Panc1 (cell line): Measurements from ENCODE around the gene PRRC2C. TPM values are rescaled to one million over a fixed set of nuclear protein-coding genes. Genes with fewer than 3 reads are reported as not detected.
"Not testable (repeated sequence)": the region's sequence is repeated elsewhere in the genome, so short reads cannot be mapped to it uniquely, and the experiment has no call there.

ENCODE experiments used
- ATAC-seq: fragments of 200-7000 bp; cut with Tn5 transposase; 2 replicates; pipeline ENCODE4 v1.9.1; 2020; ENCODE audit warnings: mild to moderate bottlenecking, moderate library complexity
- BruUV-seq: library from RNA; stranded (reverse); fragments of 400-500 nt; replicated peaks from 2 replicates; lab custom pipeline; 2021; lab: Mats Ljungman, UMichigan
- CTCF ChIA-PET: fragments of 300-600 bp; sonication (Branson Sonifier 250); formaldehyde crosslinking; loops from one replicate; lab custom pipeline; 2022; ENCODE audit warnings: antibody characterized with exemption; lab: Charles Lee
- POLR2A ChIA-PET: fragments of 300-600 bp; sonication (Branson Sonifier 250); formaldehyde crosslinking; loops from one replicate; lab custom pipeline; 2022; ENCODE audit warnings: antibody characterized with exemption; lab: Charles Lee
- DNase-seq: peaks from one replicate; pipeline ENCODE4 v3.0.0-alpha.2; 2010; ENCODE audit warnings: low read depth, low spot score
- H3K27ac ChIP-seq: 2 replicates; pipeline ENCODE4 v1.5.1; 2011; ENCODE audit warnings: mild to moderate bottlenecking, low read length, inconsistent platforms
- H3K27me3 ChIP-seq: fragments of 200-500 bp; sonication (Bioruptor generic); 2 replicates; pipeline ENCODE4 v1.6.0; 2014; ENCODE audit warnings: low read length, inconsistent platforms; ENCODE audit not compliant: control insufficient read depth, insufficient read depth
- H3K36me3 ChIP-seq: fragments of 200-500 bp; sonication (Bioruptor generic); 2 replicates; pipeline ENCODE4 v1.5.1; 2014; ENCODE audit warnings: inconsistent platforms, mild to moderate bottlenecking, low read length, moderate library complexity; ENCODE audit not compliant: control insufficient read depth, insufficient read depth
- H3K4me1 ChIP-seq: 2 replicates; pipeline ENCODE4 v1.5.1; 2011; ENCODE audit warnings: inconsistent platforms, mild to moderate bottlenecking, low read length, moderate library complexity; ENCODE audit not compliant: control insufficient read depth, insufficient read depth
- H3K4me3 ChIP-seq, 2 experiments: 2 replicates each; pipeline ENCODE4 v1.5.1; 2011 to 2012; ENCODE audit warnings: low read depth in 2 of 2, low read length in 2 of 2, mild to moderate bottlenecking in 2 of 2, inconsistent platforms in 1 of 2, moderate library complexity in 1 of 2
- H3K9me3 ChIP-seq: fragments of 200-500 bp; sonication (Bioruptor generic); 2 replicates; pipeline ENCODE4 v1.5.1; 2014; ENCODE audit warnings: low read depth, mild to moderate bottlenecking, inconsistent platforms, low read length, moderate library complexity; ENCODE audit not compliant: control insufficient read depth, insufficient read depth
- CTCF ChIP-seq: fragments of 450-650 bp; IDR thresholded peaks from 2 replicates; pipeline ENCODE4 v1.5.1; 2017; ENCODE audit warnings: mild to moderate bottlenecking
- POLR2AphosphoS5 ChIP-seq: IDR thresholded peaks from 2 replicates; pipeline ENCODE4 v1.6.1; 2012; ENCODE audit warnings: mild to moderate bottlenecking, low read depth, low read length, moderate library complexity
- REST ChIP-seq, 2 experiments: IDR thresholded peaks; 2 replicates each; pipeline ENCODE4 v1.6.1; 2011 to 2012; ENCODE audit warnings: low read depth in 2 of 2, control low read depth in 1 of 2, low read length in 1 of 2, mild to moderate bottlenecking in 1 of 2, moderate library complexity in 1 of 2; ENCODE audit not compliant: insufficient read depth in 1 of 2
- SIN3A ChIP-seq: IDR thresholded peaks from 2 replicates; pipeline ENCODE4 v1.6.1; 2012; ENCODE audit warnings: low read depth, mild to moderate bottlenecking, low read length, moderate library complexity, borderline replicate concordance; ENCODE audit not compliant: insufficient read depth
- TCF7L2 ChIP-seq: IDR thresholded peaks from 2 replicates; pipeline ENCODE4 v1.6.1; 2011; ENCODE audit warnings: mild to moderate bottlenecking, low read depth, low read length, inconsistent platforms
- in situ Hi-C: cut with HindIII; loops from 2 replicates; pipeline ENCODE4 v1.10.0; 2016; ENCODE audit warnings: low sequenced_read_pairs, low pct_unique_long_range_greater_than_20kb
- intact Hi-C: fragments of 100-400 bp; cut with micrococcal nuclease; formaldehyde crosslinking; loops from one replicate; pipeline ENCODE4 v1.10.0; 2022; ENCODE audit not compliant: unreplicated experiment
- total RNA-seq: library from RNA; stranded (reverse); gene quantifications from one replicate; pipeline ENCODE4 v1.2.1, GENCODE V29; 2021; ENCODE audit not compliant: unreplicated experiment

PRRC2C gene
- total RNA-seq, 1 experiment from 2014 or later: 145 TPM

- H3K9me3 ChIP-seq: no peaks in the 10 kb centered on the region
- DNase-seq (no peak), ATAC-seq (no peak)
- CTCF ChIA-PET: no interaction called here
- no peak overlapping the region for H3K27ac ChIP-seq
- BruUV-seq: no TSS peak
- H3K36me3 ChIP-seq: peaks cover 54% of the 10 kb centered on the region
- no peaks in the 10 kb centered on the region for H3K4me1 ChIP-seq
- no peaks in the 10 kb centered on the region for H3K27me3 ChIP-seq
- intact Hi-C loops (no loop called here), in situ Hi-C loops (no loop called here)
- POLR2A ChIA-PET: no interaction called here
- TF ChIP-seq REST (IDR thresholded peaks at IDR 0.05; ENCODE audit: insufficient read depth in 1 of 2, low read depth in 2 of 2, low read length in 1 of 2) (no peak), POLR2AphosphoS5 (no peak), CTCF (no peak), TCF7L2 (no peak), SIN3A (no peak)
- no peak overlapping the region for H3K4me3 ChIP-seq
These were observed 60.2 kb downstream of the PRRC2C start for GRCh38 chr1:171545523-171545922.

GRCh38 chr1:171550050-171550449, 64.7 kb downstream of the PRRC2C start:
- Histone ChIP-seq H3K9me3 (no peaks in the 10 kb centered on the region), H3K4me3 (no peak overlapping the region), H3K4me1 (no peaks in the 10 kb centered on the region), H3K27ac (no peak overlapping the region), H3K36me3 (peaks cover 36% of the 10 kb centered on the region), H3K27me3 (no peaks in the 10 kb centered on the region)
- DNase-seq (no peak), ATAC-seq (no peak)
- ChIA-PET CTCF (no interaction called here), POLR2A (no interaction called here)
- BruUV-seq: no TSS peak
- in situ Hi-C loops: no loop called here
- intact Hi-C loops: no loop called here
- TF ChIP-seq POLR2AphosphoS5 (no peak), SIN3A (no peak), REST (IDR thresholded peaks at IDR 0.05; ENCODE audit: insufficient read depth in 1 of 2, low read depth in 2 of 2, low read length in 1 of 2) (no peak), CTCF (no peak), TCF7L2 (no peak)

- H3K4me1 ChIP-seq, CTCF ChIA-PET: not testable (repeated sequence)
These were observed 65.3 kb downstream of the PRRC2C start for GRCh38 chr1:171550598-171551100.

GRCh38 chr1:171553960-171554359, 68.6 kb downstream of the PRRC2C start:
- H3K9me3 ChIP-seq, BruUV-seq, POLR2A ChIA-PET, H3K4me1 ChIP-seq, intact Hi-C loops, ATAC-seq, H3K27me3 ChIP-seq, in situ Hi-C loops, CTCF ChIA-PET, H3K27ac ChIP-seq, DNase-seq, H3K4me3 ChIP-seq: not testable (repeated sequence)
- peaks cover 23% of the 10 kb centered on the region for H3K36me3 ChIP-seq

More at GRCh38 chr1:171550598-171551100, 65.3 kb downstream of the PRRC2C start:
- H3K4me3 ChIP-seq, in situ Hi-C loops, ATAC-seq, H3K27me3 ChIP-seq, POLR2A ChIA-PET, H3K9me3 ChIP-seq, intact Hi-C loops, BruUV-seq, H3K27ac ChIP-seq, DNase-seq: not testable (repeated sequence)
- peaks cover 30% of the 10 kb centered on the region; the same call in 1 of the 2 replicates for H3K36me3 ChIP-seq
